HG03432 (cell line): ENCODE data around the gene ZMYND8.
A peak's percentile ranks its signal among the peaks of the same experiment; 100 is the strongest.
"Not testable (repeated sequence)": the region's sequence is repeated elsewhere in the genome, so short reads cannot be mapped to it uniquely, and the experiment has no call there.

Source experiments
- ATAC-seq: cut with Tn5 transposase; IDR thresholded peaks from one replicate; pipeline ENCODE4 v1.9.1; 2021; ENCODE audit warnings: mild to moderate bottlenecking, moderate library complexity; ENCODE audit not compliant: unreplicated experiment

The ZMYND8 gene

GRCh38 chr20:47271046-47271615, 85.4 kb downstream of the ZMYND8 start:
- ATAC-seq, result no peak

GRCh38 chr20:47269309-47270165, 87.0 kb downstream of the ZMYND8 start:
- no peak for ATAC-seq

GRCh38 chr20:47267621-47268020, 88.9 kb downstream of the ZMYND8 start:
- ATAC-seq, result no peak

GRCh38 chr20:47266847-47267515, 89.5 kb downstream of the ZMYND8 start:
- ATAC-seq, result no peak

- no peak for ATAC-seq
Measured at GRCh38 chr20:47265984-47266383, 90.5 kb downstream of the ZMYND8 start.

DNA sequence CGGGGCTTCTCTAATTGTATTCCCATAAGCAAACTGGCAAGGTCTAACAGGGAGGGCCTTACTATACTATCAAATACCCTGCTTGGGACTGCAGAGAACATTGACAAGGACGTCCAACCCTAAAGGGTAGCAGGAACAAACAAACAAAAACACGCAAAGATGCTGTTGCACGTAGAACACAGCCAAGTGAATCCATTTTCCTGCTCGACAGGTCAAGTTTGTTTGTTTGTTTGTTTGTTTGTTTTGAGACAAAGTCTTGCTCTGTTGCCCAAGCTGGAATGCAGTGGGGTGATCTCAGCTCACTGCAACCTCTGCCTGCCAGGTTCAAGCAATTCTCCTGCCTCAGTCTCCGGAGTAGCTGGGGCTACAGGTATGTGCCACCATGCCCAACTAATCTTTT, 91.3 kb downstream of the ZMYND8 start:
- no peak for ATAC-seq

GRCh38 chr20:47264137-47264769, 92.2 kb downstream of the ZMYND8 start:
- not testable (repeated sequence) for ATAC-seq

- ATAC-seq, result no peak
Measured at GRCh38 chr20:47263465-47264084, 92.9 kb downstream of the ZMYND8 start.

GRCh38 chr20:47263080-47263464, 93.4 kb downstream of the ZMYND8 start:
- no peak for ATAC-seq

DNA sequence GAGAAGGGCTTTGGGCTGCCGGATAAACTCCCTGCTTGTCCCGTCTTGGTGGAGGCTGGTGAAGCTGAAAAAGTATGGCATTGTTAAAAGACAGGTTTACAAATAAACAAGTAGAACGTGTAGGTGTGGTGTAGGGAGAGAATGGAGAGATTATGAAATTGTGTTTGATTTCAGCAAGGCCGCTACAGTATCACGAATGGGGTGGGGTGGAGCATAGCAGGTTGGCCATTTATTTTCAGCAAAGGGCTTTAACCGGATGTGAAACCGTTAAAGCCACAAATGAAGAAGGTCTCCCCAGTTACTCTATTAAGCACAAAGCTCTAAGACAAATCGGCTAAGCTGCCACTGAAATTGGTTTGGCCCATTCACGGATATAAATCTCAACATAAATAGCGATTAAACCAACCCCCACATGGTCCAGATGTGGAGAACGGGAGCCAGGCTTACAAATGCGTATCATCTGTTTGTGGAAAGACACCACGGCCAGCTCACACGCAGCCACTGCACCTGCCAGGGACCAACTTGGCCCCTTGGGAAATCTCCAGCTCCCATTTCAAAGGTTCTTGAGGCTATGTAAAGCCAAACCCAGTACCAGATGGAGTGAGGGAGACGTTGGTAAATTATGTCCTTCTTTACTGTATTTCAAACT, 94.0 kb downstream of the ZMYND8 start:
- peak; percentile 54 for ATAC-seq

DNA sequence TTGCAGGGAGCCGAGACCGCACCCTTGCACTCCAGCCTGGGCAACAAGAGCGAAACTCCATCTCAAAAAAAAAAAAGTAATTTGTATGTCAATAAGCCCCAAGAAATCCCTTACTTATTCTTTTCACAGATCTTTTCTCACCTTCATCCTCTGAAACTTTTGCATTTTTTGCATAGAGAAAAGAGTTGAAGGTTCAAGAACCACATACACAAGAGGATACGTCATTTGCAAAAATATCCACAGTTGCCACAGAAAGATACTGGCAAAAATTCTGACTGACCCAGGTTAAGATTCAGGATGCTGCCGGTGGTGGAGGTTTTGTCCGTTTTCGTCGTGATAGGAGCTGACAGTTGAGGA, 94.5 kb downstream of the ZMYND8 start:
- ATAC-seq, result peak; percentile 17

DNA sequence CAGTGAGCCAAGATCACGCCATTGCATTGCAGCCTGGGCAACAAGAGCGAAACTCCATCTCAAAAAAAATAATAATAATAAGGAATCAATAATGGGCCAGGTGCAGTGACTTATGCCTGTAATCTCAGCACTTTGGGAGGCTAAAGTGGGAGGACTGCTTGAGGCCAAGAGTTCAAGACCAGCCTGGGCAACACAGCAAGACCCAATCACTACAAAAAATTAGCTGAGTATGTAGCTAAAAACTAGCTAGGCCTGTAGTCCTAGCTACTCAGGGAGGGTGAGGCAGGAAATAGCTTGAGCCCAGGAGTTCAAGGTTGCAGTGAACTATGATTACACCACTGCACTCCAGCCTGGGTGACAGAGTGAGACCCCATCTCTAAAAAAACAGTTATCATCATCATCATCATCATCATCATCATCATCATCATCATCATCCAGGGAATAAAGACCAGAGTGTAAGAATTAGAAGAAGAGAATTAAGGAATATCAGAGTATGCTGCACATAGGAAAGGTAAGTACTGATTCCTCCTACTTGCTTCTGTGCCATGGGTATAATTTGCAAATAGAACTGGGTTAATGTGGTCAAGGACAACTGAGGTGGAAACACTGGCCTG, 95.2 kb downstream of the ZMYND8 start:
- ATAC-seq, result not testable (repeated sequence)

GRCh38 chr20:47260540-47261126, 95.9 kb downstream of the ZMYND8 start:
- not testable (repeated sequence) for ATAC-seq

DNA sequence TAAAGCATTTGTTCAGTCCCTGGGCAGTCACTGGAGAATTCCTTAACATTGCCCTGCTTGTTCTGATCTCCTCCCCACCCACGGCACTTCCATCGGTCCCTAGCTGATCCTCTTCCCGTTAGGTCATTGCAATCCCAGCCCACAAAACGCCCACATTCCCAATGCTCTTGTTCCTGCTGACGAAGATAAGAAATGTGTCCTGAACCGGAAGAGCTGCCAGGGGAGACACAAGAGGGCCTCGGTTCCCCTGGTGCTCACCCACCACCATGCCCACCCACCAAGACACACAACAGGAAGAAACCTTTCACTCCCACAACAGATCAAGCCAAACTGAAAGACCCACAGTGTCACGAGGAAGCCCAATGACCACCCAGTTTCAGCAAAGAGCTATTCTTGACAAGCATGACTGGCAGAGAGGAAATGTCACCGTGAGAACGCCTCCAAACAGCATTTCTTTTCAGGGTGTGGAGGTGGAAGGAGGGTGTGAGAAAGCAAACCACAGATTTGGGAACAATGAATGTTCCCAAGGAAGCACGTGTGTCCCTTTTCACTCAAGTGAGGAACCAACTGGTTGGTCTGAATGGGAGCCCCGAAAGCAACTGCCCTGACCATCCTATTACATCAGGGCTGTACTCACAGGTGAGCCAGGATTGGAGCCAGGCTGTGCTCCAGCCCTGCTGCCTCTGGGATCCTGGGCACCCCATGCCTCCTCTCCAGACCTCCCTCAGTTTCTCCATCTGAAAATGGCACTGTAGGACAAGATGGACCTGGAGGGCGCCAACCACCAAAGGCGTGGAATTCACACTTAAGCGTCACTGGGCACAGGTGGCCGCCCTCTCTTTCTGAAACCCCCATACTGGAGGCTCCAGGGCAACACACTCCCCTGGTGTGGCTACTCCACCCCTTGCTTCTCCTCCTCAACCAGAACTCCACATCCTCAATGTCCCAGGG, 97.5 kb downstream of the ZMYND8 start:
- ATAC-seq, result peak; percentile 46

DNA sequence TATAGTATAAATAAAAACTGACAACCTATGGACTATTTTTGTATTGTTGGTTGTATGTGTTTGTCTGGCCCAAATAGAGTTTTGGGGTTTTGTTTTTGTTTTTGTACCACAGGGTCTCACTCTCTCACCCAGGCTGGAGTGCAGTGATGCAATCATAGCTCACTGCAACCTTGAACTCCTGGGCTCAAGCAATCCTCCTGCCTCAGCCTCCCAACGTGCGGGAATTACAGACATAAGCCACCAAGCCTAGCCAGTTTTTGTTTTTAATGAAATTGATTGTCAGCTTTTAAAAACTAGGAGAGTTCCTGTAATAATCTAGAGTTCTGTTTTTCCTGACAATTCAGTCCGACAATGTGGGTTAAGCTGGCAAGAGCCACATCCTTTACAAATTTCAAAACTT, 98.7 kb downstream of the ZMYND8 start:
- ATAC-seq, result no peak

DNA sequence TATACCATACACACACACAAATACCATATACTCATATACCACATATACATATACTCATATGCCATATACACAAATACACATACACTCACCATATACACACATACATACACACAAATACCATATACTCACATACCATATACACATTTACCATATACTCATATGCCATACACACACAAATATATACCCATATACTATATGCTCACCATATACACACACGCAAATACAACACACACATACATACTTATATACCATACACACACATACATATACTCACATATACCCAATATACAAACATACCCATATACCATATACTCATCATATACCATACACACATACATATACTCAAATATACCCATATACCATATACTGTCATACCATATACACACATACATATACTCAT, 99.2 kb downstream of the ZMYND8 start:
- no peak for ATAC-seq

DNA sequence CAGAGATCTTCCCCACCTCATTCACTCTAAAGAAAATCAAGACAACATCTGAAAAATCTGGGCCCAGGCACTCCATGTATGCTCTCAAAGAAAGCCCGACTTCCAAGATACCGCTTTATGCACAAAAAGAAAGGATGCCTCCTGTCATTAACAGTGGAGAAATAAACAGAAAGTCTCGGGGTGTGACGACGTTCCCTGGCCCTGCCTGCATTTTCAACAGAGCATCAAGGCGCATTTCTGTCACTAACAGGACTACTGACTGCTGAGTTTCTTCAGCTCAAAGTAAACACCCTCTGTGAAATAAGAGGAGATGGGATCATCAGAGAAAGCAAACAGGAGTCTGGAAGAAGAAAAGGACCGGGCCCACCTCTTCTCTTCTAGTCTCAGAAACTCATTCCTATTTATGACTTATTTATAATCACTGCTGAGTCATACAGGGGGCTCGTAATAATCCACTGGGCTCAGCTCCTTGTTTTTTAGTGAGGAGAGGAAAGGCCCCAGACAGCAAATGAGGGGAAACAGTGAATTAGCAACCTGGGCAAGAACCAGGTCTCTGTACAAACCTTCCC, 99.7 kb downstream of the ZMYND8 start:
- ATAC-seq, result no peak

- ATAC-seq, result no peak
Measured at GRCh38 chr20:47253872-47254271, 102.6 kb downstream of the ZMYND8 start.
